Natural killer cell (primary cell): ENCODE data around the gene ZFYVE1. TPM values are rescaled to one million over a fixed set of nuclear protein-coding genes. Genes with fewer than 3 reads are reported as not detected.

ENCODE experiments used
- ATAC-seq, 3 donors: fragments of 150-1000 bp in 2 of 3; fragments of 200-7000 bp in 1 of 3; cut with Tn5 transposase; 1 replicate in 1 of 3; 2 replicates in 2 of 3; pipeline ENCODE4 v1.10.0; 2021; ENCODE audit warnings: mild to moderate bottlenecking in 2 of 3, moderate library complexity in 2 of 3
- DNase-seq, 2 donors: peaks; one replicate each; pipeline versions ENCODE4 v3.0.0 to v3.0.0-alpha.2; 2013 to 2021; ENCODE audit warnings: mixed read lengths in 1 of 2
- H3K27ac ChIP-seq: one replicate; pipeline ENCODE4 v1.5.1; 2013; ENCODE audit warnings: mild to moderate bottlenecking, low read length
- H3K27me3 ChIP-seq: one replicate; pipeline ENCODE4 v1.6.1; 2013; ENCODE audit warnings: low read length; ENCODE audit not compliant: control insufficient read depth, insufficient read depth
- H3K36me3 ChIP-seq: one replicate; pipeline ENCODE4 v1.6.1; 2013; ENCODE audit warnings: low read length; ENCODE audit not compliant: control insufficient read depth, insufficient read depth
- H3K4me1 ChIP-seq: one replicate; pipeline ENCODE4 v1.6.1; 2013; ENCODE audit warnings: low read length; ENCODE audit not compliant: control insufficient read depth, insufficient read depth
- H3K4me3 ChIP-seq: one replicate; pipeline ENCODE4 v1.5.1; 2013; ENCODE audit warnings: low read length
- H3K9me3 ChIP-seq: one replicate; pipeline ENCODE4 v1.6.1; 2013; ENCODE audit warnings: low read length; ENCODE audit not compliant: control insufficient read depth, insufficient read depth
- H3K27ac Mint-ChIP-seq, 2 donors: one replicate each; pipeline ENCODE4 v1.8.0; 2022; ENCODE audit warnings: mild to moderate bottlenecking in 2 of 2, mixed read lengths in 2 of 2, moderate library complexity in 1 of 2
- H3K27me3 Mint-ChIP-seq, 2 donors: one replicate each; pipeline ENCODE4 v1.8.0; 2022; ENCODE audit warnings: low read depth in 2 of 2, mixed read lengths in 2 of 2
- H3K36me3 Mint-ChIP-seq: one replicate; pipeline ENCODE4 v1.8.0; 2022; ENCODE audit warnings: mixed read lengths
- H3K4me1 Mint-ChIP-seq, 2 donors: one replicate each; pipeline ENCODE4 v1.8.0; 2022; ENCODE audit warnings: mixed read lengths in 2 of 2
- H3K4me3 Mint-ChIP-seq: one replicate; pipeline ENCODE4 v1.8.0; 2022; ENCODE audit warnings: mild to moderate bottlenecking, moderate library complexity, mixed read lengths
- H3K9me3 Mint-ChIP-seq, 2 donors: one replicate each; pipeline ENCODE4 v1.8.0; 2022; ENCODE audit warnings: mixed read lengths in 2 of 2
- WGBS: methylation state at CpG from one replicate; pipeline ENCODE4 v1.1.7; 2013; ENCODE audit warnings: missing lambda C conversion rate; ENCODE audit not compliant: insufficient coverage; 5-methylcytosine and 5-hydroxymethylcytosine counted together
- intact Hi-C: fragments of 100-400 bp; cut with micrococcal nuclease; formaldehyde crosslinking; loops from one replicate; pipeline ENCODE4 v1.14.2; 2022
- total RNA-seq, 4 donors: library from RNA; stranded (reverse); fragments of 120-200 nt in 1 of 4; gene quantifications; one replicate each; pipeline versions ENCODE4 v1.2.3 to v1.2.4, GENCODE V29; 2013 to 2022
- TF ChIP-seq, protein P1 (sequence below): fragments of 200-600 bp; IDR thresholded peaks from one replicate; pipeline ENCODE4 v1.8.0; 2022; ENCODE audit warnings: antibody characterized with exemption

ZFYVE1 gene
- total RNA-seq, 3 donors from 2014 or later (not counting 1 experiment from before 2014, with no cell fraction given): 24.1 to 28.6 (median 25.6) TPM

GRCh38 chr14:72952171-72952570 lies 74.7 kb downstream of the ZFYVE1 start:
- Histone ChIP-seq H3K9me3 (no peaks in the 10 kb centered on the region), H3K36me3 (peaks cover 10% of the 10 kb centered on the region), H3K27ac (no peak overlapping the region), H3K4me1 (no peaks in the 10 kb centered on the region), H3K4me3 (no peak overlapping the region), H3K27me3 (no peaks in the 10 kb centered on the region)
- no peaks in the 10 kb centered on the region for H3K27me3 Mint-ChIP-seq
- H3K27ac Mint-ChIP-seq: no peak overlapping the region
- no peaks in the 10 kb centered on the region for H3K9me3 Mint-ChIP-seq
- no peak overlapping the region for H3K4me3 Mint-ChIP-seq
- 95% methylated on average over 3 of the region's 3 CpGs for WGBS
- ATAC-seq (no peak), DNase-seq (no peak)
- TF ChIP-seq, protein P1, sequence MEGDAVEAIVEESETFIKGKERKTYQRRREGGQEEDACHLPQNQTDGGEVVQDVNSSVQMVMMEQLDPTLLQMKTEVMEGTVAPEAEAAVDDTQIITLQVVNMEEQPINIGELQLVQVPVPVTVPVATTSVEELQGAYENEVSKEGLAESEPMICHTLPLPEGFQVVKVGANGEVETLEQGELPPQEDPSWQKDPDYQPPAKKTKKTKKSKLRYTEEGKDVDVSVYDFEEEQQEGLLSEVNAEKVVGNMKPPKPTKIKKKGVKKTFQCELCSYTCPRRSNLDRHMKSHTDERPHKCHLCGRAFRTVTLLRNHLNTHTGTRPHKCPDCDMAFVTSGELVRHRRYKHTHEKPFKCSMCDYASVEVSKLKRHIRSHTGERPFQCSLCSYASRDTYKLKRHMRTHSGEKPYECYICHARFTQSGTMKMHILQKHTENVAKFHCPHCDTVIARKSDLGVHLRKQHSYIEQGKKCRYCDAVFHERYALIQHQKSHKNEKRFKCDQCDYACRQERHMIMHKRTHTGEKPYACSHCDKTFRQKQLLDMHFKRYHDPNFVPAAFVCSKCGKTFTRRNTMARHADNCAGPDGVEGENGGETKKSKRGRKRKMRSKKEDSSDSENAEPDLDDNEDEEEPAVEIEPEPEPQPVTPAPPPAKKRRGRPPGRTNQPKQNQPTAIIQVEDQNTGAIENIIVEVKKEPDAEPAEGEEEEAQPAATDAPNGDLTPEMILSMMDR: no peak
- no peaks in the 10 kb centered on the region for H3K4me1 Mint-ChIP-seq
- no peaks in the 10 kb centered on the region for H3K36me3 Mint-ChIP-seq
- intact Hi-C loops: no loop called here

DNA sequence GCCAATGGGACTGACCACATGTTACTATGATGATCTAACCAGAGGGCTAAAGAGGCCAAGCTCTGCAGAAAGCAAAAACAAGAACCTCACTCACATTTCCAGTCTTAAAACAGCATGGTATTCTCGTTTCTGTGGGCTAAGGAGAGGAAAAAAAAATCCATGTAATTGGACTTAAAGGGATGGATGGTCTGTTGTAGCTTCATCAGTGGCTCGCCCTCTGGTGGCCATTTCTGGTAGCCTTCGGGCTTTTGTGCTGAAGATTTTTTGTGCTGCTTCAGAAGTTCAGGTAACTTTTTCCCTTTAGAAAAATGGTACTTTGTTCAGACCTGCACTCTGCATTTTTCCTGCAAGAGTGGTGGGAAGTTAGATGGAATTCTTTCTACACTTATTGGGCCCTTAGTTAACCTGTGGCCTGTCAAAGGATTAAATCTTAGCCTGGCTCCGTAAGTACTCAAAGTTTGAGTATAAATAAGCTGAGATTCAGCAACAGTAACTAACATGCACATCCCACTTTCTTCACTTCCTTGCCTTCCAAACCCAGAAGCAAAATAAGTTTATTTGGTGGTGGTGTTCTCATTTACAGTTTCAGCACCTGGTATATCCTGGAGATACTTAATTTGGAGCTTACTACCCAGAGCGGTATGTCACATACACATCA lies 78.3 kb downstream of the ZFYVE1 start:
- ATAC-seq: peak in 1 of 3 donors; percentile 61
- TF ChIP-seq, protein P1: peak; percentile 84
- Mint-ChIP-seq H3K4me3 (no peak overlapping the region), H3K27ac (no peak overlapping the region), H3K36me3 (no peaks in the 10 kb centered on the region), H3K4me1 (no peaks in the 10 kb centered on the region), H3K9me3 (no peaks in the 10 kb centered on the region), H3K27me3 (no peaks in the 10 kb centered on the region)
- Histone ChIP-seq H3K4me1 (no peaks in the 10 kb centered on the region), H3K4me3 (no peak overlapping the region), H3K9me3 (no peaks in the 10 kb centered on the region), H3K27me3 (no peaks in the 10 kb centered on the region), H3K27ac (no peak overlapping the region), H3K36me3 (peaks cover 11% of the 10 kb centered on the region)
- intact Hi-C loops: loop anchor here (1.0 kb wide), 1 partner anchor 431 kb away; no protein-coding TSS in a partner anchor
- whole genome bisulfite sequencing: 32% methylated on average over 4 of the region's 5 CpGs
- peak; percentile 44 to 71 for DNase-seq

- Histone ChIP-seq H3K4me1 (no peaks in the 10 kb centered on the region), H3K9me3 (no peaks in the 10 kb centered on the region), H3K4me3 (no peak overlapping the region), H3K27me3 (no peaks in the 10 kb centered on the region), H3K27ac (no peak overlapping the region), H3K36me3 (peaks cover 21% of the 10 kb centered on the region)
- no peak for DNase-seq
- Mint-ChIP-seq H3K4me3 (no peak overlapping the region), H3K27me3 (no peaks in the 10 kb centered on the region), H3K27ac (no peak overlapping the region), H3K9me3 (no peaks in the 10 kb centered on the region), H3K36me3 (no peaks in the 10 kb centered on the region), H3K4me1 (no peaks in the 10 kb centered on the region)
- TF ChIP-seq, protein P1: no peak
- ATAC-seq: no peak
- intact Hi-C loops: loop anchor here (1.0 kb wide), 1 partner anchor 430 kb away; no protein-coding TSS in a partner anchor
- 83% methylated on average over 9 of the region's 9 CpGs for WGBS
Observed at GRCh38 chr14:72947366-72948160, 79.3 kb downstream of the ZFYVE1 start.
